Gastroesophageal sphincter (tissue), 4 donors: ENCODE results near the gene DNMT1. TPM values are rescaled to one million over a fixed set of nuclear protein-coding genes. Genes with fewer than 3 reads are reported as not detected.

Source experiments
- ATAC-seq: fragments of 150-250 bp; one replicate; pipeline ENCODE4 v1.9.1; 2016; ENCODE audit warnings: mild to moderate bottlenecking, moderate library complexity
- H3K27ac ChIP-seq, 4 donors: fragments of 200-600 bp; sonication (generic) in 3 of 4; 1 replicate in 3 of 4; 2 replicates in 1 of 4; pipeline ENCODE4 v1.5.1; 2016 to 2019
- H3K27me3 ChIP-seq: fragments of 200-600 bp; sonication (generic); one replicate; pipeline ENCODE4 v1.5.1; 2019
- H3K36me3 ChIP-seq, 2 donors: fragments of 200-600 bp; sonication (generic); one replicate each; pipeline ENCODE4 v1.5.1; 2019; ENCODE audit warnings: control low read depth in 1 of 2
- H3K4me1 ChIP-seq, 3 donors: fragments of 200-600 bp; sonication (generic); 1 replicate in 2 of 3; 2 replicates in 1 of 3; pipeline ENCODE4 v1.5.1; 2016 to 2019; ENCODE audit warnings: control low read depth in 2 of 3
- H3K4me3 ChIP-seq, 2 donors: fragments of 200-600 bp; sonication (generic); one replicate each; pipeline ENCODE4 v1.5.1; 2019; ENCODE audit warnings: mild to moderate bottlenecking in 1 of 2, moderate library complexity in 1 of 2
- H3K9me3 ChIP-seq, 3 donors: fragments of 200-600 bp; sonication (generic); one replicate each; pipeline ENCODE4 v1.5.1; 2017 to 2019; ENCODE audit warnings: control low read depth in 2 of 3
- EP300 ChIP-seq: sonication (generic); formaldehyde crosslinking; IDR thresholded peaks from one replicate; pipeline ENCODE4 v1.6.1; 2017; ENCODE audit warnings: antibody characterized with exemption, mild to moderate bottlenecking
- POLR2A ChIP-seq, 2 donors: fragments of 450-650 bp; IDR thresholded peaks; one replicate each; pipeline ENCODE4 v1.6.1; 2017; ENCODE audit warnings: antibody characterized with exemption in 2 of 2, mild to moderate bottlenecking in 2 of 2, moderate library complexity in 1 of 2
- POLR2AphosphoS5 ChIP-seq: sonication (generic); formaldehyde crosslinking; IDR thresholded peaks from one replicate; pipeline ENCODE4 v1.6.1; 2017; ENCODE audit warnings: antibody characterized with exemption
- WGBS, 2 donors: methylation state at CpG; one replicate each; pipeline ENCODE4 v1.1.5; 2018; ENCODE audit warnings: low coverage in 1 of 2; 5-methylcytosine and 5-hydroxymethylcytosine counted together
- total RNA-seq, 4 donors: library from RNA; depleted of rRNA; stranded (reverse); fragments of >200 nt; gene quantifications; one replicate each; pipeline ENCODE4 v1.1.0, GENCODE V29; 2016
- TF ChIP-seq, protein P1 (sequence below), 4 experiments: fragments of 200-600 bp in 2 of 4; fragments of 450-650 bp in 2 of 4; sonication (generic) in 1 of 4; IDR thresholded peaks; one replicate each; pipeline ENCODE4 v1.5.1; 2017 to 2019; ENCODE audit warnings: antibody characterized with exemption in 4 of 4, mild to moderate bottlenecking in 2 of 4, moderate library complexity in 2 of 4

Gene DNMT1
- total RNA-seq, 4 donors from 2014 or later = 28.1 to 50.6 (median 38.1) TPM

DNA sequence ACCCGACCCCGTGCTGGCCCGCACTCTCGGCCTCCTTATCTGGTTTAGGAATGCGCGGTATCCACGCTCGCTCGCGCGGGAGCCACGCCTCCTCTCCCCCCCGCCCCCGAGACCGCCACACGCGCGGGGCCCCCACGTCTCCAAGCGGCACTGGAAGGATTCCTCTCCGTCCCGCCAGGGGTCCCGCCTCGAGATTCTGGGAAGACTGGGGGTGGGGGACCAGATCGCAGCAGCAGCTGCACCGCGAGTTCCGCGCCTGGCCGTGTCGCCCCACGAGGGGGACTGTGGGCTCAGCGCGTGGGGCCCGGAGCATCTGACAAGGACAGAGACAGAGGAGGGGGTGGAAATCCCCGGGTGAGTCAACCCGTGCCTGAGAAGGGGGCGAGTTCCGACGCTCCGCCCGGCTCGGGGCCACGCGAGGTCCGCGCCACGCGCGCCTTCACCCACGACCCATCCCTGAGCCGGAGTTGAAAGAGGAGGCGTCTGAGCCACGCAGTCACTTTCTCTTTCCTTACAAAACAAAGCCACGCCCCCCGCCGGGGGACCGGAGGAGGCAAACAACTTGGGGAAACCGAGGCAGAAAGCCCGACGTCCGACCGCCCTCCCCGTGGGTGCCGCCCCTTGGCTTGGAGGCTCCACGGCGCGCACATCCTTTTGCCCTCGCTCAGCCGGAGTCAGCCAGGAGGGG, 35.6 kb upstream of the DNMT1 start:
- peak overlapping the region; percentile 62 to 92 (median 86) for H3K27ac ChIP-seq

DNA sequence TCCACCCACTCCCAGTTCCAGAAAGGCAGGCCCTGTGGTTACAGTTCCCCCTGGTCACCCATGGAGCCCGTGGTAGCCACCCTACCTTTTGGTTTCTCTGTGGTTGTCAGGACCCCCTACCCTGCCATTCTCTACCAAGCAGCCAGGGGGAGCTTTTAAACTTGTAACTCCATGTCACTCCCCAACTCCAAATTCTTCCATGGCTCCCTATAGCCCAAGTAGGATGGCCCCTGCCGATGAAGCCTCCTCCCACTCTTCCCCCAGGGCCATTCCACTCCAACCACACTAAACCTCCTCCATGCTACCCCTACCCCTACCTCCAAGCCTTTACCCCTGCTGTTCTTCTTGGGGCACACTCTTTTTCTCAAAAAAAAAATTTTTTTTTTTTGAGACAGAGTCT, 34.2 kb upstream of the DNMT1 start:
- Histone ChIP-seq H3K27me3 (no peaks in the 10 kb centered on the region), H3K4me3 (peak overlapping the region in 1 of 2 donors; percentile 97), H3K9me3 (no peaks in the 10 kb centered on the region), H3K27ac (peak overlapping the region in 3 of 4 donors; percentile 85 to 92 (median 88)), H3K36me3 (peaks cover 0 to 7% of the 10 kb centered on the region in 2 donors), H3K4me1 (peaks cover 0 to 62% (median 14%) of the 10 kb centered on the region in 3 donors)
- TF ChIP-seq EP300 = no peak
- TF ChIP-seq, protein P1, sequence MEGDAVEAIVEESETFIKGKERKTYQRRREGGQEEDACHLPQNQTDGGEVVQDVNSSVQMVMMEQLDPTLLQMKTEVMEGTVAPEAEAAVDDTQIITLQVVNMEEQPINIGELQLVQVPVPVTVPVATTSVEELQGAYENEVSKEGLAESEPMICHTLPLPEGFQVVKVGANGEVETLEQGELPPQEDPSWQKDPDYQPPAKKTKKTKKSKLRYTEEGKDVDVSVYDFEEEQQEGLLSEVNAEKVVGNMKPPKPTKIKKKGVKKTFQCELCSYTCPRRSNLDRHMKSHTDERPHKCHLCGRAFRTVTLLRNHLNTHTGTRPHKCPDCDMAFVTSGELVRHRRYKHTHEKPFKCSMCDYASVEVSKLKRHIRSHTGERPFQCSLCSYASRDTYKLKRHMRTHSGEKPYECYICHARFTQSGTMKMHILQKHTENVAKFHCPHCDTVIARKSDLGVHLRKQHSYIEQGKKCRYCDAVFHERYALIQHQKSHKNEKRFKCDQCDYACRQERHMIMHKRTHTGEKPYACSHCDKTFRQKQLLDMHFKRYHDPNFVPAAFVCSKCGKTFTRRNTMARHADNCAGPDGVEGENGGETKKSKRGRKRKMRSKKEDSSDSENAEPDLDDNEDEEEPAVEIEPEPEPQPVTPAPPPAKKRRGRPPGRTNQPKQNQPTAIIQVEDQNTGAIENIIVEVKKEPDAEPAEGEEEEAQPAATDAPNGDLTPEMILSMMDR (IDR thresholded peaks at IDR 0.05) = peak in 3 of 4 experiments; percentile 52 to 67 (median 55)
- ATAC-seq = no peak
- 27 to 29% methylated on average over 2 of the region's 2 CpGs for WGBS, 2 donors

More for the DNA sequence above, 35.6 kb upstream of the DNMT1 start:
- Histone ChIP-seq H3K4me3 (peak overlapping the region; percentile 82 to 97), H3K9me3 (no peaks in the 10 kb centered on the region), H3K36me3 (no peaks in the 10 kb centered on the region), H3K4me1 (peaks cover 0 to 61% (median 14%) of the 10 kb centered on the region in 3 donors), H3K27me3 (no peaks in the 10 kb centered on the region)
- peak in 1 of 2 donors; percentile 10 for TF ChIP-seq POLR2A (IDR thresholded peaks at IDR 0.05)
- TF ChIP-seq, protein P1 (IDR thresholded peaks at IDR 0.05) = no peak
- 0% methylated on average over 13 of the region's 70 CpGs; no CpG with 5 or more reads in 1 of the 2 donors for WGBS, 2 donors
- ATAC-seq = no peak

DNA sequence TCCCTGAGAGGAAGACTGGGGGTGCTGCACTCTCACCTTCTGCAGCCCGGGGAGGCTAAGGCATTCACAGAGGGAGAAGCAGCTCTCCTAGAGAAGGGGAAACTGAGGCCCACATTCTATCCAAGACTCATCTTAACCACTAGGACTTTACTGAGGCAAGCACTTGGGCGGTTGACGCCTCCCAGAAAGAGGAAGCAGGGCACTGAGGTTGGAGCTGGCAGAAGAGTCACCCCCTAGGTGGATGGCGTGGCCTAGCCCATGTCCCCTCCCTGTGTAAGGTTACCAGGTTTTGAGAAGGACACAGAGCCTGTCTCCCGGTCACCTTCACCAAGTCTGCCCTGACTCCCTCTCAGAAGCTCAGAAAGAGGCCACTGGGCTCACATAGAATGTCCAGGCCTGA, 33.6 kb upstream of the DNMT1 start:
- Histone ChIP-seq H3K4me1 (peaks cover 0 to 62% (median 14%) of the 10 kb centered on the region in 3 donors), H3K27me3 (no peaks in the 10 kb centered on the region), H3K27ac (peak overlapping the region in 3 of 4 donors; percentile 85 to 92 (median 88)), H3K4me3 (peak overlapping the region in 1 of 2 donors; percentile 97), H3K9me3 (no peaks in the 10 kb centered on the region), H3K36me3 (peaks cover 0 to 13% of the 10 kb centered on the region in 2 donors)
- TF ChIP-seq, protein P1 (IDR thresholded peaks at IDR 0.05) = no peak
- no peak for TF ChIP-seq POLR2AphosphoS5
- no peak for TF ChIP-seq POLR2A (IDR thresholded peaks at IDR 0.05)
- no peak for TF ChIP-seq EP300
- WGBS, 2 donors = 88% methylated on average over 3 of the region's 5 CpGs; no CpG with 5 or more reads in 1 of the 2 donors
- ATAC-seq = no peak

DNA sequence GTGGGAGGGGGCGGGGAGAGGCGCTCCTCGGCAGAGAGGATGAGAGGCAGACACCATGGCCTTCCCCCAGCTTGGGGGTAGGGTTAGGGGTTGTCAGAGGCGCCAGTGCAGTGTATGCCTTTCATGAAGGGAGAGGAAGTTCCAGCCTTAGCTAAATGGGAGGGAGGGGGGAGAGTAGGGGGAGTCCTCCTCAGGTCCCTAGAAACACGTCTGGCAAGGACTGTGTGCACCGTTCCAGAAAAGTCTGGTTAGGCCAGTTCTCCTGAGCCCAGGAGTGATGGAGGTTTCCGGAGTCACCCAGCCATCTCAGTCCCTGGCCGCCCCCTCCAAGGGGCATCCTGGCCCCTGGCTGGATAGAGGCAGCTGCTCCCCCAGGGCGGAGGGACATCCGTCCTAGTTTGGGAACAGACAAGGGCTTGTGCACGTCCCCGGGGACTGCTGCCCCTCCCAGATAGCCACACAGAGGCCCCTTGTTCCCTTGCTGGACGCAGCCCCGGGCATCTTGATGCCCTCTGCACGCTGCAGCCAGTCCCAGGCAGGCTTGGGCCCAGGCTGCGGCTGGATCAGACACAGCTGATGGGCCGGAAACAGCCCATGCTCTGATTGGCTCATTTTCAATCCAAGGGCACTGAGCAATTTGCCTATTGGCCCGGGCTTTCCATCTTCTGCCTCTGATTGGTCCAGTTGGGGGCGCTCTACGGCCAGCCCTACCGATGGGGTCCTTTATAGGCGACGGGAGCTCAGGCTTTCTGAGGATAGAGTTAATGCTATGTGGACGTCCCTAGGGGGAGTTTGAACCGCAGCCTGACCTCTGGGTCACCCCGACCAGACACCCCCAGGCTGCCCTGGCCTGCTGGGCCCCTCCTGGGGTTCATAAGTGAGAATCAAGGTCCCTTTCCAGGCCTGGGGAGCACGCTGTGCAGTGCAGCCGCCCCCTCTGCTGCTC, 32.5 kb upstream of the DNMT1 start:
- H3K4me1 ChIP-seq = peaks cover 0 to 62% (median 14%) of the 10 kb centered on the region in 3 donors
- TF ChIP-seq, protein P1 (IDR thresholded peaks at IDR 0.05) = peak in 1 of 4 experiments; percentile 11
- TF ChIP-seq EP300 (no peak), POLR2A (IDR thresholded peaks at IDR 0.05) (peak in 1 of 2 donors; percentile 8)
- 0 to 41% methylated on average over 2 to 10 of the region's 28 CpGs for WGBS, 2 donors
- H3K27me3 ChIP-seq = no peaks in the 10 kb centered on the region
- no peaks in the 10 kb centered on the region for H3K9me3 ChIP-seq
- H3K36me3 ChIP-seq = peaks cover 0 to 14% of the 10 kb centered on the region in 2 donors
- peak overlapping the region; percentile 11 to 92 (median 86) for H3K27ac ChIP-seq
- ATAC-seq = peak; percentile 13
- H3K4me3 ChIP-seq = peak overlapping the region in 1 of 2 donors; percentile 37
